Placental epithelial cell (primary cell): Measurements from ENCODE around the gene FABP7. TPM values are rescaled to one million over a fixed set of nuclear protein-coding genes. Genes with fewer than 3 reads are reported as not detected.

Experiments used
- small RNA-seq: library from RNA; depleted of rRNA; stranded (forward); fragments of <200 nt; gene quantifications from one replicate; pipeline ENCODE3, GENCODE V24; 2012
- total RNA-seq: library from RNA; depleted of rRNA; stranded (reverse); fragments of >200 nt; gene quantifications from 2 replicates; pipeline ENCODE4 v1.2.3, GENCODE V29; 2012

FABP7 gene
- total RNA-seq = not detected in 2 replicates

GRCh38 chr6:122779667-122780066 lies at the start of gene FABP7:
Gene FABP7 (plus strand): TSS chr6:122779716. CDS start chr6:122779795, 79 bp downstream.

GRCh38 chr6:122789182-122790027 lies 9.9 kb downstream of the FABP7 start, which contains the start of gene SMPDL3A:
Gene SMPDL3A (plus strand): TSS chr6:122789258. CDS start chr6:122789347, 89 bp downstream.

Small RNA genes lying within 50 kb of the gene (small RNA-seq; reads per million reads assigned to genes)
- gene RN7SL564P = 0.12 reads per million

Other genes with a start within 250 kb of the FABP7 start
- gene PKIB, start 169.3 kb upstream of the FABP7 start, total RNA-seq = 1.4 and 2.4 TPM in 2 replicates
- 19.6 and 52.6 TPM in 2 replicates for gene SMPDL3A, start 9.5 kb downstream of the FABP7 start, total RNA-seq
- gene CLVS2, start 216.5 kb downstream of the FABP7 start, total RNA-seq = 0.54 and 1.6 TPM in 2 replicates